HL-60 (cell line): ENCODE results near the gene KCNJ11.

ENCODE experiments used
- DNase-seq, 2 experiments: peaks; one replicate each; pipeline ENCODE4 v3.0.0-alpha.2; 2010 to 2020; ENCODE audit warnings: low read depth in 1 of 2, low spot score in 1 of 2
- H3K27ac ChIP-seq: fragments of 250-450 bp; sonication (Bioruptor Pico); replicated peaks from 2 replicates; pipeline ENCODE4 v1.5.1; 2020; ENCODE audit warnings: mild to moderate bottlenecking, moderate library complexity
- H3K27me3 ChIP-seq: fragments of 250-450 bp; sonication (Bioruptor Pico); 2 replicates; pipeline ENCODE4 v1.5.1; 2021; ENCODE audit warnings: mild to moderate bottlenecking, moderate library complexity; ENCODE audit not compliant: insufficient read depth, poor library complexity, severe bottlenecking
- H3K4me3 ChIP-seq: replicated peaks from 2 replicates; pipeline ENCODE4 v1.5.1; 2011; ENCODE audit warnings: mild to moderate bottlenecking, control low read depth, low read length; ENCODE audit not compliant: insufficient read depth
- CTCF ChIP-seq: IDR thresholded peaks from one replicate; pipeline ENCODE4 v1.5.1; 2011; ENCODE audit warnings: low read length, control low read depth, inconsistent platforms; ENCODE audit not compliant: insufficient read depth
- GABPA ChIP-seq: IDR thresholded peaks from 2 replicates; pipeline ENCODE4 v1.6.1; 2012; ENCODE audit warnings: low read depth
- POLR2AphosphoS5 ChIP-seq: IDR thresholded peaks from 2 replicates; pipeline ENCODE4 v1.6.1; 2012; ENCODE audit warnings: low read depth
- REST ChIP-seq: IDR thresholded peaks from 2 replicates; pipeline ENCODE4 v1.6.1; 2012; ENCODE audit warnings: low read depth; ENCODE audit not compliant: insufficient replicate concordance
- SPI1 ChIP-seq: IDR thresholded peaks from 2 replicates; pipeline ENCODE4 v1.6.1; 2012; ENCODE audit warnings: low read depth, mild to moderate bottlenecking, borderline replicate concordance

Gene KCNJ11

GRCh38 chr11:17396598-17397310 lies 8.3 kb upstream of the KCNJ11 start:
- no peak overlapping the region for H3K27ac ChIP-seq
- no peak for DNase-seq
- no peak overlapping the region for H3K4me3 ChIP-seq
- peaks cover 2% of the 10 kb centered on the region for H3K27me3 ChIP-seq
- TF ChIP-seq POLR2AphosphoS5, result no peak
- no peak for TF ChIP-seq GABPA
- no peak for TF ChIP-seq SPI1
- TF ChIP-seq REST, result no peak
- no peak for TF ChIP-seq CTCF

- H3K27me3 ChIP-seq, result peaks cover 5% of the 10 kb centered on the region
- TF ChIP-seq POLR2AphosphoS5 (no peak), REST (no peak), SPI1 (no peak), CTCF (no peak), GABPA (no peak)
- DNase-seq, result no peak
- H3K4me3 ChIP-seq, result no peak overlapping the region
- no peak overlapping the region for H3K27ac ChIP-seq
These were observed 7.5 kb upstream of the KCNJ11 start for GRCh38 chr11:17395978-17396377.

GRCh38 chr11:17395554-17395961 lies 7.1 kb upstream of the KCNJ11 start:
- DNase-seq, result no peak
- TF ChIP-seq POLR2AphosphoS5 (no peak), SPI1 (no peak), REST (no peak), GABPA (no peak), CTCF (no peak)
- H3K27me3 ChIP-seq, result peaks cover 5% of the 10 kb centered on the region
- no peak overlapping the region for H3K27ac ChIP-seq
- no peak overlapping the region for H3K4me3 ChIP-seq
